Small intestine (tissue), 7 donors: Measurements from ENCODE around the gene PLCB4. TPM values are rescaled to one million over a fixed set of nuclear protein-coding genes. Genes with fewer than 3 reads are reported as not detected.

ENCODE experiments used
- DNase-seq, 2 donors: peaks; one replicate each; pipeline versions ENCODE4 v3.0.0 to v3.0.0-alpha.2; 2013
- FAIRE-seq: peaks from 2 replicates; lab custom pipeline; 2012; peaks lifted over from hg19 to GRCh38; lab: Jason Lieb, UNC
- H3K27ac ChIP-seq, 3 donors: one replicate each; pipeline ENCODE4 v1.5.1; 2013; ENCODE audit warnings: low read length in 2 of 3, mild to moderate bottlenecking in 2 of 3, control low read depth in 1 of 3, inconsistent platforms in 1 of 3, low read depth in 1 of 3, moderate library complexity in 1 of 3
- H3K27me3 ChIP-seq, 3 donors: one replicate each; pipeline ENCODE4 v1.6.1; 2013; ENCODE audit warnings: low read length in 3 of 3, inconsistent platforms in 1 of 3; ENCODE audit not compliant: control insufficient read depth in 3 of 3, insufficient read depth in 3 of 3
- H3K36me3 ChIP-seq, 3 donors: one replicate each; pipeline ENCODE4 v1.6.1; 2013; ENCODE audit warnings: low read length in 3 of 3, inconsistent platforms in 1 of 3, low read depth in 1 of 3, mild to moderate bottlenecking in 1 of 3, moderate library complexity in 1 of 3; ENCODE audit not compliant: control insufficient read depth in 3 of 3, insufficient read depth in 2 of 3
- H3K4me1 ChIP-seq, 3 donors: one replicate each; pipeline ENCODE4 v1.6.1; 2013; ENCODE audit warnings: low read length in 2 of 3, inconsistent platforms in 1 of 3, low read depth in 1 of 3, mild to moderate bottlenecking in 1 of 3, moderate library complexity in 1 of 3; ENCODE audit not compliant: control insufficient read depth in 3 of 3, insufficient read depth in 2 of 3
- H3K4me3 ChIP-seq, 3 donors: one replicate each; pipeline ENCODE4 v1.5.1; 2013; ENCODE audit warnings: low read length in 3 of 3, control low read depth in 1 of 3, inconsistent platforms in 1 of 3, low read depth in 1 of 3, mild to moderate bottlenecking in 1 of 3, moderate library complexity in 1 of 3
- H3K9me3 ChIP-seq, 2 donors: one replicate each; pipeline ENCODE4 v1.6.1; 2013; ENCODE audit warnings: low read depth in 1 of 2, low read length in 1 of 2; ENCODE audit not compliant: control insufficient read depth in 2 of 2, insufficient read depth in 1 of 2
- WGBS, 3 donors: extraction: QIAGEN DNeasy Blood & Tissue Kit; methylation state at CpG; one replicate each; pipeline ENCODE4 v1.1.7; 2013; 5-methylcytosine and 5-hydroxymethylcytosine counted together
- polyA plus RNA-seq, 4 donors: library from polyadenylated mRNA; stranded (reverse) in 3 of 4; unstranded in 1 of 4; fragments of 200-250 nt in 3 of 4; fragments of 120-200 nt in 1 of 4; gene quantifications; one replicate each; pipeline versions ENCODE4 v1.2.1 to v1.2.3, GENCODE V29; 2013
- donor health status: healthy with polysubstance abuse.
- donor health status: control.
- donor health status: control.
- donor health status: Bipolar disorder and iron deficiency.
- donor health status: healthy.

Gene PLCB4
- polyA plus RNA-seq, 4 donors = under 0.01 to 14.4 (median 3.4) TPM

DNA sequence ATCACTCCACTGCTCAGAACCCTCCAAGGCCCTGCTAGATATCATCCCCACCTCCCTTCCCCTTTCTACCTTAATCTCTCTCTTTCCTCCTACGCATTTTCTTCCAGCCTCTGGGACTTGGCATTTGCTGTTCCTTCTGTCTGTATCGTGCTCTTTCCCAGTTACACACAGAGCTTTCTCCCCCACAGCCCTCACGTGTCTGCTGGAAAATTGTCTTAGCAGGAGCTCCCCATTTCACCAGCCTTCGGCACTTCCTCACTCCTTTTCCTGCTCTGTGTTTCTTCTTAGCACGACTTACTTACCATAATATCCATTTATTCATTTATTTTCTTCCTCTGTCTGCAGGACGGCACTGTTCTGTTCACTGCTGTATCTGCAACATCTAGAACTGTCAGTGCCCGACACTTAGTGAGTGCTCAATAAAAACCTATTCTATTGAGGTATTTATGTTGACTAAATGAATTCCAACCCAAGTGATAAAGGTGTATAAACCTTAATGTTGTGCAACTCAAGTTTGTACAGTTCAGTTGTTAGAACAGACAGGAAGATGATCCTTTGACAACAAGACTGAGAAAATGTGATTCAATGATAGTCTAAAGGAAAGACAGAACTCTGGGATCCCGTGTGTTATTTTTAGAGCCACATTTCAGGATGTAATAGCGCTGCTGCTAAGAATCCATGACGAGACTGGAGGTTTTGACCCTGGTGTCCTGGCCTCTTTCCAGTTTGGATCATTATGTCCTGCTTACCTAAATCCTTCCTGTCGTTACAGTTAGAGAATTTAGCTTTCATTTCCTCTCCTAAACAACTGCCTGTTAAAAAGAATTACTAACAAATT, 275.4 kb downstream of the PLCB4 start:
- Histone ChIP-seq H3K36me3 (no peaks in the 10 kb centered on the region), H3K4me3 (no peak overlapping the region), H3K9me3 (no peaks in the 10 kb centered on the region), H3K27me3 (no peaks in the 10 kb centered on the region), H3K27ac (no peak overlapping the region), H3K4me1 (peaks cover 0 to 7% (median 0%) of the 10 kb centered on the region in 3 donors)
- 65 to 70% (median 67%) methylated on average over 11 of the region's 11 CpGs for WGBS, 3 donors
- FAIRE-seq (no peak), DNase-seq (no peak)

DNA sequence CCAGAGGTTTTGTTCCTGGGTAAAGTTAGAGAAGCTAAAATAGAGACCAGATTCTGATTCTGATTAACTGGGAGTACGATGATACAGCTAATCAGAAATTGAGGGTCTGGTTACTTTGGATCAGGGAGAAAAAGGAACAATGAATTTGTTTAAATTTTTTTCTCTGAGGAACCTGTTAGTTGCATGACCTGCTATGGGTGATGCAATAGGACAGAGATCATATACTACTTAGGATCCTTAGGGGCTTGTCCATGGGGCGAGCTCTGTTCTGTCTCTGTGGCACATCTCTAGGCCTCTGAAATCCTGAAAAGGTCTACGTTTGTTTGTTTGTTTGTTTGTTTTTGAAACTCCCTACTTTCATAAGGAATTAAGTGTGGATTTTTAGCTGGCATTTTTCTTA, 279.4 kb downstream of the PLCB4 start:
- Histone ChIP-seq H3K4me1 (peaks cover 0 to 15% (median 0%) of the 10 kb centered on the region in 3 donors), H3K4me3 (no peak overlapping the region), H3K27ac (no peak overlapping the region), H3K9me3 (no peaks in the 10 kb centered on the region), H3K27me3 (no peaks in the 10 kb centered on the region), H3K36me3 (no peaks in the 10 kb centered on the region)
- FAIRE-seq = no peak
- 72 to 77% (median 75%) methylated on average over 3 of the region's 3 CpGs for WGBS, 3 donors
- no peak for DNase-seq

DNA sequence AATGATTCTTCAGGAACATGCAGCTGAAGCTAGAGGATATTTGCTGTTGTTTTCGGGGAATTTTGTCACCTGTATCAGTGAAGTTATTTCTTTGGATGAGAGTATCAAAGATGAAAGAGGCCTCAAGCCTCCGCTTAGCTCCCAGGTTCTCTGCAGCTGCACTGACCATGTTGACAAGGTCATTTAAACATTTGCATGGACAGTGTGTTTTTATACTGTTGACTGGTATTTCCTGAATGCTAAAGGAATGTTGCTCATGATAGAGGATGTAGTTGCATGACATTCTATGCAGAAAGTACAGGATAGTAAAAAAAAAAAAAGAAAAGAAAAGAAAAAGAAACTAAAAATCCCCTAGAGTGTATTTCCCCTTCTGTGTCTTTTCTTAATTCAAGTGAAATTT, 279.9 kb downstream of the PLCB4 start:
- H3K4me3 ChIP-seq = no peak overlapping the region
- H3K9me3 ChIP-seq = no peaks in the 10 kb centered on the region
- FAIRE-seq (no peak), DNase-seq (no peak)
- WGBS, 3 donors = 82 to 93% (median 92%) methylated on average over 2 of the region's 2 CpGs
- peaks cover 0 to 19% (median 0%) of the 10 kb centered on the region in 3 donors for H3K4me1 ChIP-seq
- no peaks in the 10 kb centered on the region for H3K27me3 ChIP-seq
- H3K27ac ChIP-seq = no peak overlapping the region
- no peaks in the 10 kb centered on the region for H3K36me3 ChIP-seq

DNA sequence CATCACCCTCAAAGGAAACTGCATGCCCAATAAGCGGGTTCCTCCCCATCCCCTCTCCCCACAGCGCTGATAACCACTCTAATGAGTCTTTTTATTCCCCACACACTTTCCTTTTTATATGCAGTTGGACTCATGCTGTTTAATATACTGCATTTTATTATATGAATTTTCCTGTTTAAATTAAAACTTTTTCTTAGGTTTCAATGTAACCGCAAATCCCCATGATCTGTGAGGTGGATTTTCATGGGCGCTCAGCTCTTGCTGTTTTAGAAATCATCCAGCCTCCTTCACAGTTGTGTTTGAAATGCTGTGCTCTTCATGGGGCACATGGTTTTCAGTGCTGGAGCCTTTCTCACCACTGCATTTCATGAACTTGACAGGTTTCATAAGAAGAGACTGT, 280.4 kb downstream of the PLCB4 start:
- no peaks in the 10 kb centered on the region for H3K9me3 ChIP-seq
- FAIRE-seq (no peak), DNase-seq (no peak)
- H3K36me3 ChIP-seq = no peaks in the 10 kb centered on the region
- no peak overlapping the region for H3K4me3 ChIP-seq
- WGBS, 3 donors = 93 to 98% (median 96%) methylated on average over 4 of the region's 4 CpGs
- no peak overlapping the region for H3K27ac ChIP-seq
- no peaks in the 10 kb centered on the region for H3K27me3 ChIP-seq
- peaks cover 0 to 22% (median 0%) of the 10 kb centered on the region in 3 donors for H3K4me1 ChIP-seq

DNA sequence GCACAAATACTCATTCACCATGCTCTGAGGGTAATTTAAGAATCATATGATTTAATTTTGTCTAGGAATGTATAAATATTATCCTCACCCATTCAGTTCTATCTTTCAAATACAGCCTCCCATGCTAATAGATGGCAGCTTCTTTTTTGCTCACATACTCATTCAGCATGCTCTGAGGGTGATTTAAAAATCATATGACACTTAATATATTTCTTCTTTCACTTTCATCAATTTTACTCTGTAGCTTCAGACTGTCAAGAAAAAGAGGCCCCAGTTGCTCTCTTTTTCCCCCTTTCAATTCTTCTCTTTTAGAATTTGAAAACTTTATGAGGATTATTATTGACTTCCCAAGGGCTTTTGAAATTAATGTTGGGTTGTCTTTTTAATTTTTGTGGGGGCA, 283.9 kb downstream of the PLCB4 start:
- Histone ChIP-seq H3K4me3 (no peak overlapping the region), H3K9me3 (no peaks in the 10 kb centered on the region), H3K27ac (peak overlapping the region in 1 of 3 donors; percentile 37), H3K36me3 (no peaks in the 10 kb centered on the region), H3K27me3 (no peaks in the 10 kb centered on the region), H3K4me1 (peaks cover 0 to 22% (median 0%) of the 10 kb centered on the region in 3 donors)
- DNase-seq (no peak), FAIRE-seq (no peak)

DNA sequence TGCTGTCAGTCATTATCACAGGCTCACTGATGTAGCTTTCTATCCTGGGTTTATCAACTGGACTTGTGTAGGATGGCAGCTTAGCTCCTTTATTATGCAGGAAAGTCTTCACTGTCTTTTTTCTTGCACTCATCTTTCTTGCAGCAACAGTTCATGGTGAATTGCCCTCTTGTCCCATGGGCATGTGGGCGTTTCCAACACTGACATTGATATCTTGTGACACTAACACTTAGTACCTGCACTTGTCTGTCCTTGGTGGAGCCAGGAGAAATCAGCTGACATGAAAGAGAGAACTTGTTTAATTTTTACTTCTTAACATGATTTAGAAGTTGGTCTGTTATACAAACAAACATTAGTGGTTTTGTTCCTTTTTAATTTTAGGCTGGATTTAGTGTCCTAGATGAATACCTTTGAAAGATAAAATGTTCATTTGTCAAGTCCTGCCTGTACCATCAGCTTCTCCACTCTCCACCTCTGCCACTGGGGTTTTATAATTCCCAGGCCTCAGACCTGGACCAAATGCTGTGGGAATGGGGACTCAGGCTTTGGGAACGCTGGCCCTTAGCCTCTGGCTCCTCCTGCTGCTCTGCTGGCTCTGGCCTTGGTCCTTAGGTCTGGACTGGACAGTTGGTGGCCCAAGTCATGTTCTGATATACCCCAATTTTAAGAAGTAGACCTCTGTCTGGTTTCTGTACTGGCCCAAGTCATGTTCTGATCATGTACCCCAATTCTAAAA, 284.5 kb downstream of the PLCB4 start:
- FAIRE-seq (no peak), DNase-seq (peak; percentile 36 to 81)
- Histone ChIP-seq H3K4me3 (no peak overlapping the region), H3K27me3 (no peaks in the 10 kb centered on the region), H3K36me3 (no peaks in the 10 kb centered on the region), H3K27ac (peak overlapping the region in 1 of 3 donors; percentile 72), H3K4me1 (peaks cover 0 to 15% (median 0%) of the 10 kb centered on the region in 3 donors), H3K9me3 (no peaks in the 10 kb centered on the region)
- WGBS, 3 donors = 50 to 72% (median 59%) methylated on average over 2 of the region's 2 CpGs

DNA sequence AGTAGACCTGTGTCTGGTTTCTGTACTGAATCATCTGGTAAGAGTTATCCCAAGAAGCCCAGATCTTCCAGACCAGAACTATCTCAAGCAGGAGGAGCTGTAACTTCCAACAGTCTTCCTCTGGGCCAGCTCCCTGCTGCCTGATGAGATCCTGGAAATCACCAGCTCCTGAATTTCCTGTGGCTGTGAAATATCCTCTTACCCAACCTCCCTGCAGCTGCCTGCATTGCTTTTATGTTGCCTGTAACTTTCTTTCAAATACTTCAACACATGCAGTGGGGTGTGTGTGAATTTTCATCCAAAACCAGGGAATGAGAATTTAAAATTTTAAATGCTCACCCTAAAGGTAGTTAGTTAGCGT, 285.0 kb downstream of the PLCB4 start:
- H3K4me3 ChIP-seq = no peak overlapping the region
- peaks cover 0 to 14% (median 0%) of the 10 kb centered on the region in 3 donors for H3K4me1 ChIP-seq
- H3K36me3 ChIP-seq = no peaks in the 10 kb centered on the region
- DNase-seq (no peak), FAIRE-seq (no peak)
- 94 to 100% (median 96%) methylated on average over 1 of the region's 1 CpG for WGBS, 3 donors
- H3K9me3 ChIP-seq = no peaks in the 10 kb centered on the region
- H3K27ac ChIP-seq = peak overlapping the region in 1 of 3 donors; percentile 72
- H3K27me3 ChIP-seq = no peaks in the 10 kb centered on the region

DNA sequence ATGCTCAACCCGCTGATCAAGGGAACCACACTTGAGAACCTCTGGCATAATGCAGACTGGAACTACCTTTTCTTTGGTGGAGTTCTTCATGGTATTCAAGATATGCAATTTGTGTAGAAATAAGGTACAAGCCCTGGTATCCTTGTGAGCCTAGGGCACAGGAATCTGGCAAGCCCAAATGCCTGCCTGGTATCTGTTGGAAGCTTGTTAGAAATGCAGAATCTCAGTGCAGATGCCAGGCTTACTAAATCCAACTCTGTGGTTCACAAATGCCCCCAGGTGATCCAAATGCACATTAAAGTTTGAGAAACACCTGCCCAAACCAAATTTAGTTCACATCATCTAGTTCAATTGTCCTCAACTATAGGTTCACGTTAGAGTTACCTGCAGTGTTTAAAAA, 285.7 kb downstream of the PLCB4 start:
- Histone ChIP-seq H3K36me3 (no peaks in the 10 kb centered on the region), H3K4me1 (peaks cover 0 to 16% (median 0%) of the 10 kb centered on the region in 3 donors), H3K9me3 (no peaks in the 10 kb centered on the region), H3K4me3 (no peak overlapping the region), H3K27me3 (no peaks in the 10 kb centered on the region), H3K27ac (no peak overlapping the region)
- DNase-seq (no peak), FAIRE-seq (no peak)
- WGBS, 3 donors = 77 to 91% (median 85%) methylated on average over 2 of the region's 2 CpGs
